NCI-H2196 (cell line): Measurements from ENCODE around the gene VPS51.
"Not testable (repeated sequence)": the region's sequence is repeated elsewhere in the genome, so short reads cannot be mapped to it uniquely, and the experiment has no call there.

Experiments
- DNase-seq: peaks from one replicate; lab custom pipeline; 2025; ENCODE audit not compliant: unreplicated experiment; lab: John Stamatoyannopoulos, UW

The VPS51 gene

DNA sequence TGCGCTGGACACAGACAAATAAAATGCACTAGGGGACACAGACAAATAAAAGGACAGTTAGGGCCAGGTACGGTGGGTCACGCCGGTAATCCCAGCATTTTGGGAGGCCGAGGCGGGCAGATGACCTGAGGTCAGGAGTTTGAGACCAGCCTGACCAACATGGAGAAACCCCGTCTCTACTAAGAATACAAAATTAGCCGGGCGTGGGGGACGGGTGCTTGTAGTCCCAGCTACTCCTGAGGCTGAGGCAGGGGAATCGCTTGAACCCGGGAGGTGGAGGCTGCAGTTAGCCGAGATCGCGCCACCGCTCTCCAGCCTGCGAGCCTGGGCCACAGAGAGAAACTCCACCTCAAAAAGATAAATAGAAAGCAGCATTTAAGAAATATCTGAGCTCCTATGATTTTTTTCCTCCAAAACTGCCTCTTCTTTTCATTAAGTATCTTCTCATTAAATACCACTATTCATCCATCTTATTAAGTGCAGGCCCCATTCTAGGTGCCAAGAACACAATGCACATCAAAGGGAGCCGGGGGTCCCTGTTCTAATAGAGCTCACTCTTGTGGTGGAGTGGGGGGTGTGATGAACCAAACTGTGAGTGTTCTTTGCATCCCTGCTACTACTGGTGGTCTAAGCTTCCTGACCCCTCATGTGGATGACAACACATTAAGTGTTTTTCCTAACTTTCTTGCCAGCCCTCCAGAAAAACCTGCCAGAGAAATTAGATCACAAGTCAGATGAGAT is 22.3 kb downstream of the VPS51 start:
- no peak for DNase-seq

DNA sequence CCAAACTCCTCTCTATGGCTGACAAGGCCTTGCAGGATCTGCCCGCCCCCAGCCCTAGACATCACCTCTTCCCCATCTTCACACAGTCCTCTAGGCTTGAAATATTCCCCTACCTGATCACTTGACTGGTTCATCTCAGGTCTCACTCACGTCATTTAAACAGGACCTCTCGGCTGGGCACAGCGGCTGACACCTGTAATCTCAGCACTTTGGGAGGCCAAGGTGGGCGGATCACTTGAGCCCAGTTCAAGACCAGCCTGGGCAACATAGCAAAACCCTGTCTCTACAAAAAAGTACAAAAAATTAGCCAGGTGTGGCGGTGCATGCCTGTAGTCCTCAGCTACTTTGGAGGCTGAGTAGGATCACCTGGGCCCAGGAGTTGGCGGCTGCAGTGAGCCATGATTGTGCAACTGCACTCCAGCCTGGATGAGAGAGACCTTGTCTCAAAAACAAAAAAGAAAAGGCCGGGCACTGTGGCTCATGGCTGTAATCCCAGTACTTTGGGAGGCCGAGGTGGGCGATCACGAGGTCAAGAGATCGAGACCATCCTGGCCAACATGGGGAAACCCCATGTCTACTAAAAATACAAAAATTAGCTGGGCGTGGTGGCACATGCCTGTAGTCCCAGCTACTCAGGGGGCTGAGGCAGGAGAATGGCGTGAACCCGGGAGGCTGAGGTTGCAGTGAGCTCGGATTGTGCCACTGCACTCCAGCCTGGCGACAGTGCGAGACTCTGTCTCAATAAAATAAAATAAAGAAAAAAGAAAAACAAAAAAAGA is 23.1 kb downstream of the VPS51 start:
- DNase-seq, result not testable (repeated sequence)

DNA sequence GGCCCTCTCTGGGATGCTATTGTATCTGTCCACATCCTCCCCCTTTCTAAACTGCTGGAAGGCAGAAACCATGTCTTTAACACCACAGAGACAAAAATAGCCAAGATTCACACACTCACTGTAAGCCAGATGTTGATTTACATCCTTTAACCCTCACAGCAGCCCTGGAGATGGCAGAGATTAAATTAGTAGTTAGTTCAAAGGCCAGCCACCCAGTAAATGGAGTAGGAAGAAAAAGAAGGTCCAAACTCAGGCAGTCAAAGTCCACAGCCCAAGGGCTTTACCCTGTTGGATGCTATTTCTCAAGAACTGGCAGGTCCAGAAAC is 23.6 kb downstream of the VPS51 start:
- DNase-seq, result no peak

DNA sequence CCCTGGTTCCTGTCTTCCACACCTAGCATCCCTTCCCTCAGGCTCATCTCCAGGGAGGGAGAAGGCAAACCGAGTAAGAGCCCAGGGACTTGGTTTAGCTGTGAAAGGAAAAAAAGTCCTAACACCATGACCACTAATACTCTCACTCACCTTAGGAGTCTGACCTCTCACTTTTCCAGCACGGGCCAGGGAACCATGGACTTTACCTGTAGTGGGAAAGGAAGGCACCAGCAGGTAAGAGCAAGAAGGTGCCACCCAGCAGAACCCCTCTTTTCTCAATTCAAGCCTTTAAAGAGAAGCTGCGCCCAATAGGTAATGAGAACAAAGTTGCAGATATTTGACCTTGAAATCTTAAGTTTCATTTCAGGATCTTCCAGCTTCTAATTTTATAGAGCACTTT is 24.8 kb downstream of the VPS51 start:
- no peak for DNase-seq

DNA sequence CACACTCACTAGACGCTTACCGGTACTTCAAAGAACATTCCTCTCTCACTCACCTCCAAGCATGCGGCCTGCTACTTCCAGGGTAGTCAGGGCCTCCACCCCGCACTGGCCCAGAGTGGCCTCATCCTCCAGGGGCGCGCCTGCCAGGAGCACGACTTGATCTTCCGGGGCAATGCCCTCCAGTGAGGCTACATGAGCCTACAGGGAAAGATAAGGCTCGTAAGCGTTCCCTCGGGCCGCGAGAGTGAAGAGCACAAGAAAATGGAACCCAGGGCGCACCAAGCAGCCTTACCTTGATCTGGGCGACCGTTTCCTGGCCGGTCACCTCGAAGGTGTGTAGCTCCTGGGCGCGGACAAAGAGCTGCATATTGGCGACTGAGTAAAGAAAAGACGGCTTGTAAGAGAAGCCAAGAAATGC is 25.4 kb downstream of the VPS51 start:
- DNase-seq, result no peak

DNA sequence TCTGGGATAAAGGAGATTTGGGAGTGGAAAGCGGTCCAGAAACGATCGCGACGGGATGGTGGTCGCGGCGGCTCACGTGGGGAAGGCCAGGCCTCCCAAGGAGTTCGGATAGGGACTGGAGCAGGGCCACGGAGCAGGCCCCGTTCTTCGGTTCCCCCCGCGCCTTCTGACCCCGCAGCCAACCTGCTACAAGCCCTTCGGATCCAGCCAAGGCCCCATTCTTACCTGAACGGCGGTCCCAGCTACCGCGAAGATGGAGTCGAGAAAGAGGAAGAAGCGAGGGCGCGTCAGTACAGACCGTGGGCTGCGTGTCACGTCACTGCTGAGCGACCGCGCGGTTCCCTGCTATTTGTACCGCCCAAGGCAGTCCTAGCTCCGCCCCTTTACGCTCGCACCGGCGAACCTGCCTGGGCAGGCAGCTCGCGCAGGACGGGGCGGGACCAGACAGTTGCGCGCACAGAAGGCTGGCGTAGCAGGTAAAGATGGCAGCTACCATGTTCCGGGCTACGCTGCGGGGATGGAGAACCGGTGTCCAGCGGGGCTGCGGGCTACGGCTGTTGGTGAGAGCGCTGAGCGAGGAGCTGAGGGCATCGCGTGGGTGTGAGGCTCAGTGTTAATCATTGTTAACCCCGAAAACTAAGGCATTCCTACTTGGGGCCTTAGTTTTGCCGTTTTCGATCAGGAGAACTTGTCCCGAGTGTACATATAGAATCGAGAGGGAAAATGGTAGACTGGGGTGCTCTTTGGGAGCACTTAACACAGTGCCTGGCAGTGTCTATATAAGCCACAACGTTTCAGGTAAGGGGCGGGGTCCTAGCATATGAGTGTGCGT is 26.1 kb downstream of the VPS51 start, which contains the start of the genes FAU and MRPL49:
FAU (minus strand) TSS at position 270 of the 832 bp plus-strand sequence. CDS start 321 bp downstream, outside the sequence.
MRPL49 (plus strand) TSS at position 457 of the 832 bp plus-strand sequence; CDS start at position 483, 26 bp downstream.
- peak; percentile 99 for DNase-seq

DNA sequence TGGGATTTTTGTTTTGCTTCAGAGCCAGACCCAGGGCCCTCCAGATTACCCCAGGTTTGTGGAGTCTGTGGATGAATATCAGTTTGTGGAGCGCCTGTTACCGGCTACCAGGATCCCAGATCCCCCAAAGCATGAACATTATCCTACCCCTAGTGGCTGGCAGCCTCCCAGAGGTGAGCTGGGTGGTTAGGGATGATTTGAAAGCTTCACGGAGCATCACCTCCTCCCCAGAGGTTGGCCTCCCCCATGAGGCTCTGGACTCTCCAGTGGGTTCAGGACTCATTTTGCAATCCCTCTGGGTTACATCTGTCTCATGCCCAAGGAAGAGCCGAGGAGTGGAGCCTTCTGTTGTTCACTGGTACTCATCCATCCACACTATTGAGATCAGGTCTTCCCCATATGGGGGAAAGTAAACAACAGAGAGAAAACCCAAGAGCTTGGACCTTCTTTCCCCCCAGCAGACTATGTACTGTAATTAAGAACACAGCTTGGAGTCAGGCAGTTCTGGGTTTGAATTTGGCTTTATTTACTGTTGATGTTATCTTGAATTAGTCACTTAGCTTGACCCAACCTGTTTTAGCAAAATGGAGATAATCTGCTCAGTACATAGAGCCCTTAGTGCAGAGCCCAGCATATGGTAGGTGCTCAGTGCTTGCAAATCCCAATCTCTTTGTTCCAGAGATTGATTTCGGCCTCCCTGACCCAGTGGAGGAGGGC is 28.6 kb downstream of the VPS51 start:
- DNase-seq, result no peak

DNA sequence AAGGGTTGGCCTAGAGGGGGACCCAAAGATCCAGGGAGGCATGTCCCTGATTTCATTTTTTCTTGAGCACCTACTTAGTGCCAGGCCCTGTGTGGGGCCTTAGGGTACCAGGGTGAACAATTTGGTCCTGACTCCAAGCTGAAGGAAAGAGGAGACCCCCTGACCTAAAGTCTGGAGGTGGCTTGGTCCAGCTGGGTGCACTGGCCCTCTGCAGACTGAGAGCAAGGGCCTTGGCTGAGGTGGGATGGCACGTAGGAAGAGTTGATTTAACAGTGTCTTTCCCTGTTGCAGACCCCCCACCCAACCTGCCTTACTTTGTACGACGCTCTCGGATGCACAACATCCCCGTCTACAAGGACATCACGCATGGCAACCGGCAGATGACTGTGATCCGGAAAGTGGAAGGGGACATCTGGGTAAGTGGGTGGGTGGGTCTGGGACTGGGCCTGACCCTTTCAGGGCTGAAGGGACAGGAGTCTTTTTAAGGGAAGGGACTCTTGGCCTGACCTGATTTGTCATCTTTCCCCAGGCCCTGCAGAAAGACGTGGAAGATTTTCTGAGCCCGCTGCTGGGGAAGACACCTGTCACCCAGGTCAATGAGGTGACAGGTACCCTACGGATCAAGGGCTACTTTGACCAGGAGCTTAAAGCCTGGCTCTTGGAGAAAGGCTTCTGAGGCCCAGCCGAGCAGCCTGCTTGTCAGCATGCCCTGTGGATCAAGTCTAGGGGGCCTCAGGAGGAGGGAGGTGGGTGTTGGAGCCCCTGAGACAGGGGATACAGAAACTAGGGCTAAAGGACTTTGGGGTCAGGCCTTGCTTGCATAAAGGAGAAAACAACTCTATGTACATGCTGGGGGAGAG is 29.4 kb downstream of the VPS51 start:
- no peak for DNase-seq

DNA sequence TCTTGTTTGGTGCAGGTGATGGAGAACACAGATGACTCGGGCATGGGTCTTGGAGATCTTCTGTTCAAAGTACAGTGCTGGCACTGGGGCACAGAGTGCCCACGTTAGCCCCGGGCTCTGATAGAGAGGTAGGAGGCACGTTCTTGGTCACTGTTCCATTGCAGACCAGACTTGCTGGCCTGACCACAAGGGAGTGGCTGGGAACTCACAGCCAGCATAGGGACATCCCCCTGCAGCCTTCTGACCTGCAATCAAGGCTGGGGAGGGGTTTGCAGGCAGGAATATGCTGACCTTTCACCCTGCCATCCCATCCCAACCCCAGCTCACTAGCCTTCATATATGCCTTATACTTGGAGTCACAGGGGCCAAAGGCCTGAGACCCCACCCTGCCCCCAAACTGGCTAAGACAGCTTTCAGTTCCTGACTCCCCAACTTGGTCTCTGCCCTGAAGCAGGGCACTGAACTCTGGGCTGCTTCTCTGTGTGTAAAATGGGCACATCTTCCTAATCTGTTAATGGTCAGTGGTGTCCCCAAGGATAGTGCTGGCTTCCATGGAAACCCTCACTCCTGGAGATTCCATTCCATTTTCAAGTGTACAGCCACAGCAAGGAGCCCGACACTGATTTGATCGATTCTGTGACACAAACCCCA is 30.7 kb downstream of the VPS51 start:
- no peak for DNase-seq

DNA sequence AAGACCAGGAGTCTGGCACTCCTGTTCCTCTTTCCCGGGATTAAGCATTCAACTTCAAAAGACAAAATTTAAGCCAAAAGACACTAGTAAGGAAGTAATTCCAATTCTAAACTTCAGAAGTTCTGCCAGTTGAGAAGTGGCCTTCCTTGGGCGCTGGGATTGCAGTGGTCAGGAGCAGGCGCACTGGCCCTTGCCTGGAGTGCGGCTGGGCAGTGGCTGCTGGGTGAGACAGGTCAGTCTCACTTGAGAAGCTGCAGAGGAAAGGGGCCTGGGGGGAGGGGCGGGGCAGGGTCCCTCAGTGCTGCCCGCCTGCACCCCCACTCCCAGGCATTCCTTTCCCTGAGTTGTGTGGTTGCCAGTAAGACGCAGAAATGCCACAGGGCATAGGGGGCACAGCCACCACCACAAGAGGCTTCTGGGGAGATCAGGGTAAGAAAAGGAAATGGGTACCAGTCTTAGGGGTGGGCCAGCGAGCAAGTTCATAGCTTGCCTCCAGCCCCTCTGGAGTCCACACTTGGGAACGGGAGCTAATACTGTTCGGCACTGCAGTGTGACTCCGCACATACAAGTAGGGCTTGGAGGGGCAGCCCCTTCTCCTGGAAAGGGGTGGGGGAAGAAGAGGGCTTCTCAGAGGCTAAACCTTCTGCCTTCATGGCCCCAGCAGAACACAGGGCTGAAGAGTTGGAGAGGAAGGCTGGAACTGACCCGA is 31.6 kb downstream of the VPS51 start:
- no peak for DNase-seq

DNA sequence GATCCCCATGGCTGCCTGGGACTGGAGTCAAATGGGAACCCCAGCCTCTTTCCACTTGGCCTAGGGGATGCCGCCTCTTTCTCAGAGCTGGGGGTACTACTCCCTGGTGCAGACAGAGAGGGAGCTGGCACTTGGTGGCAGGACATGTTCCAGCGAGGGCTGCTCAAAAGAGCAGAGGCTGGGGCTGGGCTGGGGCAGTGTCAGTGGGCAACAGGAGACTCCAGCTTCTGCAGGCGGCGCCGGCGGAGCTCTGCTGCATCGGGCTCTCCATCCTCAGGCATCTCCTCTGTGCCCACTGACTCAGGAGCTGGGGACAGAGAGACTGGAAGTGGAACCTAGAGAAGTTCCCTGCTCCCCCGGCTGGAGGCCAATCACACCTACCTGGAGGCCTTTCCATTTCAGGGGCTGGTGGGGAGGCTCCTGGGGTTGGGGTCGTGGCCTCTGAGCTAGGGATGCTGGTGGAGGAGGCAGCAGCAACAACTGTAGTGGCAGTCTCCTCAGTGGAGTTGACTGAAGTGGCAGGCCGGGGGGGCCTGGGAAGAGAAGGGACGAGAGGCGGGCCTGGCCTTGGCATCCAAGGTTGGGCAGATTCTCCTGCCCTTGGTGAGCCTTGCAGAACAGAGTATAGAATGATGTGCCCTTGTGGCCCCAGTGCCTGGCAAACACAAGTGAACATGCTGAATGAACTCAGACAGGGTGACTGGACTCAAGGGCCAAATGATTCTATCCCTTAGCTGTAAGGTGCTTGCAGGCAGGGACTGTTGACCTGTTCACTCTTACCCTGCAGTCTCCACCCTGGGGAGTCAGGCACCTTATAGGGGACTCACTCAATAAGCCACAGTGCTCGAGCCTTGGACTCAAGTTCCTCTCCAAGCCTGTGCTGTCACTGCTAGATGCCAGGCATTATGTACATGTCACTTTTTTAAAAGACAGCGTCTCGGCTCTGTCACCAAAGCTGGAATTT is 32.5 kb downstream of the VPS51 start:
- no peak for DNase-seq

DNA sequence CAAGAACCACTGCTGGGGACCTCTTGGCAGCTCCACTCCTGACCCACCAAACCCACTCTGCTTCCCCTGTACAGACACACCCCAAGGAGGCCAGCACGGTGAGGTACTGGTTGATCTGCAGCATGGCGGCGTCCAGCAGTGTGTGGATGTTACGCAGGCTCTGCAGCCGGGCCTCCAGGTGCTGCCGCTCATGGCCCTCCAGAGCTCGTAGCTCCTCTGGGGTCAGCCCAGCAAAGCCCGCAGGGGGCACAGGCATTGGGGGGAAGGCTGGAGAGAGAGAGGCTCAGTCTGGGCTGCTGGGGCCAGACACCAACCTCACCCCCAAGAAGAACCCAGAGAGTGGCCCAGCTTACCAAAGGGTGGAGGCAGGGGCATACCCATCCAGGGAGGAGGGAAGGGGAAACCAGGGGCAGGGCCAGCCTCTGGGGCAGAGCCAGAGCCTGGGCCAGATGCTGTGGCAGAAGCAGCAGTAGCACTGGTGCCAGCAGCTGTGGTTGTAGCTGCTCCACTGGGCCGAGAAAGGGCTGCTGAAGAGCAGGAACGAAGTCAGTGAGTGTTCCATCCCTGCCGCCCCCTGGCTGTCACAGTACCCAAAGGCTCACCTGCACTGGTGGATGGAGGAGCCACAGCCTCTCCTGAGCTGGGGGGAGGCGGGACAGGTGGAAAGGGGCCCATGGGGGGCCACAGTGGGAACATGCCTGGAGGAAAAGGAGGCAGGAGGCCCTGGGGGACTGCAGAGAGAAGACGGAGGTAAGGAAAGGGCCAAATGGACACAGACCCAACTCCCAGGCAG is 33.8 kb downstream of the VPS51 start:
- no peak for DNase-seq

DNA sequence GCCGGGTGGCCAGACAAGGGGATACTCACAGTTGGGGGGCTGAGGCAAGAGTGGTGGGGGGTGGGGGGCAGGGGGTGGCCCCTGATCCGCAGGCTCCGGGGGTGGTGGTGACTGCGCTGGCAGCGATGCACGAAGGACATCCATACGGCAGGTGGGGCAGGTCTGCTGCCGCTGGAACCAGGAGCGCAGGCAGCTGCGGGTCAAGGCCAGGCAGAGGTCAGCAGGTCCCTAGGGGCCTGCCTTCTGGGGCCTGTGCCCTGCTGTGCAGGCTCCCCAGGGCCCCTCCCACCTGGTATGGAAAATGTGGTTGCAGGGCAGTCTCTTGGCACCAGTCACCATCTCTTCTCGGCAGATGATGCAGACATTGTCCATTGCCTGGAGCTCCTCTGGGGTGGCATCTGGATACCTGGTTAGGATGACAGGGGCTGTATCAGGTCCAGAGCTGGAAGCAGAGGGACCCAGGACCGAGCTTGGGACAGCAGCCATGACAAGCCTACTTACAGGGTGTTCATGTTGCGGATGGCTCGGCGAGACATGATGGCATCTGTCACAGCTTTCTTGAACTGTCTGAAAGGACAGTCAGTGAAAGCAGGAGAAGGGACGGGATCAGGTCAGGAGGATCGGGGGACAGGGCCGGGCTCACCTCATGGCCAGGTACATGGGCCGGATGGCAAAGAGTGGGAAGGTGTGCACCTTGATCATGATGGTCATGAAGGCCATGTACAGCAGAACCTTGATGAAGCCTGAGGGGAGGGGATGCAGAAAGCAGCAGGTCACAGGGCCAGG is 34.8 kb downstream of the VPS51 start:
- DNase-seq, result no peak

DNA sequence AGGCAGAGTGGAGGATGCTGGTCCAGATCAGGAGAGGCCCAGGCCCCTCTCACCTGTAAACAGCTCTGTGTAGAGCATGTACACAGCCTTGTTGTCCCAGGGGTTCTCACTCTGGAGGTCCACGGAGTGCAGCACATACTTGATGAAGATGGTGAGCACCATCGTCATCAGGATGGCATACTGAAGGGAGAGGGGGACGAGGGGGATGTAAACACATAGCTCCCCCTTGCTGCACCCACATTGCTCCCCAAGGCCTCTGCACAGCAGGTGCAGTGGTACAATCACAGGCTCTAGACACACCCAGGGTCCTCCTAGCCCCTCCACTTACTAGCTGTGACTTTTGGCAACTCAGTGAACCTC is 35.4 kb downstream of the VPS51 start:
- no peak for DNase-seq

DNA sequence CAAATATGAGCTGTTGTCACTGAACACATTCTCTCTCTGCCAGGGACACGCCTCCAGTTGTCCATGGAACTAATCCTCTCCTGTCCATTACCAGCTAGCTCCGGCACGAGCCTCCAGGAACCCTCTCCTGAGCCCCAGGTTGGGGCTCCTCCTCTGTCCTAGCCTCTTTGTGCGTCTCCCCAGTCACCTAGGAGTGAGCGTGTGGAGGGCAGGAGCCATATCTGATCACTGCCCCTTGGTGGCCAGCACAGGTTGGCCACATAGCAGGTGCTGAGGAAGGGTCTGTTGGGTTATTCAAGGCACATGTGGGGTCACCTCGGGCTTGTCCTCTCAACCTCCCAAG is 35.9 kb downstream of the VPS51 start:
- DNase-seq, result no peak

DNA sequence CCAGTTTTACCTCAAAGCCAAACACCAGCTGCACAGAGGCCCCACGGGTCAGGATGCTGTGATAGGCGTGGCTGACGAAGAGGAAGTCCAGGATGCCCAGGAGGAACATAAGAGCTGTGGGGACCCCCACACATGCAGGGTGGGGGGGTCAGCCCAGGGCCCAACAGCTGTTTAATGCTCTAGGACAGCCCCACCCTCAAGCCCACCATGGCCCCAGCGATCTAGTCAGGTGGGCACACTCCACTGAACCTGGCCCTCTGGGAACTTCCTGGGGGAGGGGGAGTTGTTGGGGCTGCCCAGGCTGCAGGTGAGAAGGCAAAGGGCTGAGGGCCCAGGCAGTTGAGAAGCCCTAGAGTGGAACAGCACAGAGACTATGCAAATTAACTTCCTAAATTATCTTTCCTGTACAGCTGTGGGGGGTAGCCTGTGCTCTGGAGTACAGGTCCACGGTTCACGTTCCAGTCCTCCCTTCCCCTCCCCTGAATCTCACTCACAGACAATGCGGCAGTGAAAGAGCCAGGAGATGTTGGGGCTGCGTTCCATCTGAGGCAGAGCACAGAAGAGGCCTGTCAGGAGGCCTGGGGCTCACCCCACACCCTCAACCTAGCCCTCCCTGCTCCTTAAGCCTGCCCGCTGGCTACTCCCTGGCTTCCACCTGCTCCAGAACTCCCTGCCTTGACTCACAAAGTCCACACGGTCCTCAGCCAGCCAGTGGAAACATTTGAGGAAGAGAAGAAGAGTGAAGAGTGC is 36.4 kb downstream of the VPS51 start:
- no peak for DNase-seq
